Activated CD8-positive, alpha-beta T cell treated with anti-CD3 and anti-CD28 coated beads for 36 hours (primary cell): ENCODE data around the gene KDM2A. TPM values are rescaled to one million over a fixed set of nuclear protein-coding genes. Genes with fewer than 3 reads are reported as not detected.
A peak's percentile ranks its signal among the peaks of the same experiment; 100 is the strongest.

Experiments
- ATAC-seq: fragments of 200-7000 bp; cut with Tn5 transposase; one replicate; pipeline ENCODE4 v1.10.0; 2021; ENCODE audit warnings: mild to moderate bottlenecking, moderate library complexity
- CTCF ChIA-PET: fragments of 350-600 bp; sonication (Branson Sonifier 250); formaldehyde crosslinking; loops from one replicate; lab custom pipeline; 2021; ENCODE audit warnings: antibody characterized with exemption; lab: Charles Lee
- POLR2A ChIA-PET: fragments of 350-600 bp; sonication (Branson Sonifier 250); formaldehyde crosslinking; loops from one replicate; lab custom pipeline; 2021; ENCODE audit warnings: antibody characterized with exemption; lab: Charles Lee
- DNase-seq: peaks from one replicate; pipeline ENCODE4 v3.0.0-alpha.2; 2020
- H3K27ac Mint-ChIP-seq: one replicate; pipeline ENCODE4 v1.8.0; 2021; ENCODE audit warnings: mild to moderate bottlenecking, mixed read lengths
- H3K27me3 Mint-ChIP-seq: one replicate; pipeline ENCODE4 v1.8.0; 2021; ENCODE audit warnings: mixed read lengths
- H3K36me3 Mint-ChIP-seq: one replicate; pipeline ENCODE4 v1.8.0; 2021; ENCODE audit warnings: low read depth, mixed read lengths
- H3K4me1 Mint-ChIP-seq: one replicate; pipeline ENCODE4 v1.8.0; 2021; ENCODE audit warnings: low read depth, mixed read lengths
- H3K4me3 Mint-ChIP-seq: one replicate; pipeline ENCODE4 v1.8.0; 2021; ENCODE audit warnings: mild to moderate bottlenecking, moderate library complexity, mixed read lengths
- H3K9me3 Mint-ChIP-seq: one replicate; pipeline ENCODE4 v1.8.0; 2021; ENCODE audit warnings: mixed read lengths
- intact Hi-C: fragments of 100-400 bp; cut with micrococcal nuclease; formaldehyde crosslinking; loops from one replicate; pipeline ENCODE4 v1.10.0; 2022
- total RNA-seq, 2 experiments: library from RNA; stranded (reverse); gene quantifications; one replicate each; pipeline ENCODE4 v1.2.3, GENCODE V29; 2021
- TF ChIP-seq, protein P1 (sequence below): fragments of 200-600 bp; IDR thresholded peaks from one replicate; pipeline ENCODE4 v1.8.0; 2022; ENCODE audit warnings: antibody characterized with exemption, mild to moderate bottlenecking

Gene KDM2A
- total RNA-seq, 2 experiments from 2014 or later, result 79.6 to 88.1 TPM

DNA sequence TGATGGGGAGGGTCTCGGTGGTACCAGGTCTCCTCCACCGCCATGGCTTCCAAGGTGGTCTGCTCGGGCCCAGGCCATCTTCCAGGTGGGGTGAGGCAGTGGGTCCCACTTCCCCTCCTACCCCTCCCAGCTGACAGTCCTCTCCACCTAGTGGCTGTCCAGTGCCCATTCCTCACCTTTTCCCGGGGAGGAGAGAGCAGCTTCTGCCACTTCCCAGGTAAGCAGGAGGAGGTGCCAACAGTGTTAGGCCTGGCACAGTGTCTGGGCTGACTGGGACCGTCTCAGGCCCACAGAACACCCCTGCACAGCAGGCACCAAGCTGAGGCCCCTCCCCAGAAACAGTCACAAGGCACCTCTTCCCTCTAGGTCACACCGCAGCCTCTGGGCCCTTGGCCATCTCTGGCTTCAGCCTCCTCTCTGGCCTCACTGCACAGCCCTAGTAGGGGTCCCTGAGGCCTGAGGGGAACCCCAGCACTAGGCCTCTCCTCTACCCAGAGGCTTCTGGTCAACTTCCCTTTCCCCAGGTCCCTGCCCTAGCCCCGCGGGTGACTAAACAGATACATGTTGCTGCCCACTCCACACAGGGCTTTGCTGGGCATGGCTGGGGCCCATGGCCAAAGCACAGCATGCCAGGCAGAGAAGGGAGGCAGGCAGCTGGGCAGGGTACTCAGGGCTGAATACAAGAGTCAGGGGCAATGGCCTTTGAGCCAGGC lies 167.7 kb downstream of the KDM2A start:
- Mint-ChIP-seq H3K4me3 (peak overlapping the region; percentile 72), H3K4me1 (peaks cover 49% of the 10 kb centered on the region), H3K9me3 (no peaks in the 10 kb centered on the region), H3K27me3 (no peaks in the 10 kb centered on the region), H3K27ac (peak overlapping the region; percentile 99), H3K36me3 (peaks cover 51% of the 10 kb centered on the region)
- TF ChIP-seq, protein P1, sequence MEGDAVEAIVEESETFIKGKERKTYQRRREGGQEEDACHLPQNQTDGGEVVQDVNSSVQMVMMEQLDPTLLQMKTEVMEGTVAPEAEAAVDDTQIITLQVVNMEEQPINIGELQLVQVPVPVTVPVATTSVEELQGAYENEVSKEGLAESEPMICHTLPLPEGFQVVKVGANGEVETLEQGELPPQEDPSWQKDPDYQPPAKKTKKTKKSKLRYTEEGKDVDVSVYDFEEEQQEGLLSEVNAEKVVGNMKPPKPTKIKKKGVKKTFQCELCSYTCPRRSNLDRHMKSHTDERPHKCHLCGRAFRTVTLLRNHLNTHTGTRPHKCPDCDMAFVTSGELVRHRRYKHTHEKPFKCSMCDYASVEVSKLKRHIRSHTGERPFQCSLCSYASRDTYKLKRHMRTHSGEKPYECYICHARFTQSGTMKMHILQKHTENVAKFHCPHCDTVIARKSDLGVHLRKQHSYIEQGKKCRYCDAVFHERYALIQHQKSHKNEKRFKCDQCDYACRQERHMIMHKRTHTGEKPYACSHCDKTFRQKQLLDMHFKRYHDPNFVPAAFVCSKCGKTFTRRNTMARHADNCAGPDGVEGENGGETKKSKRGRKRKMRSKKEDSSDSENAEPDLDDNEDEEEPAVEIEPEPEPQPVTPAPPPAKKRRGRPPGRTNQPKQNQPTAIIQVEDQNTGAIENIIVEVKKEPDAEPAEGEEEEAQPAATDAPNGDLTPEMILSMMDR, result no peak
- POLR2A ChIA-PET, result interaction anchor here (0.9 to 9.2 kb wide), 8 partner anchors 10 to 127 kb away, joined by 3 to 308 read pairs (median 13); partner anchors contain the start of genes GRK2 and SSH3
- ATAC-seq (no peak), DNase-seq (no peak)
- intact Hi-C loops, result no loop called here
- CTCF ChIA-PET, result interaction anchor here (3.1 to 4.1 kb wide), 2 partner anchors 11 to 17 kb away, joined by 21 to 55 read pairs; no protein-coding TSS in a partner anchor

DNA sequence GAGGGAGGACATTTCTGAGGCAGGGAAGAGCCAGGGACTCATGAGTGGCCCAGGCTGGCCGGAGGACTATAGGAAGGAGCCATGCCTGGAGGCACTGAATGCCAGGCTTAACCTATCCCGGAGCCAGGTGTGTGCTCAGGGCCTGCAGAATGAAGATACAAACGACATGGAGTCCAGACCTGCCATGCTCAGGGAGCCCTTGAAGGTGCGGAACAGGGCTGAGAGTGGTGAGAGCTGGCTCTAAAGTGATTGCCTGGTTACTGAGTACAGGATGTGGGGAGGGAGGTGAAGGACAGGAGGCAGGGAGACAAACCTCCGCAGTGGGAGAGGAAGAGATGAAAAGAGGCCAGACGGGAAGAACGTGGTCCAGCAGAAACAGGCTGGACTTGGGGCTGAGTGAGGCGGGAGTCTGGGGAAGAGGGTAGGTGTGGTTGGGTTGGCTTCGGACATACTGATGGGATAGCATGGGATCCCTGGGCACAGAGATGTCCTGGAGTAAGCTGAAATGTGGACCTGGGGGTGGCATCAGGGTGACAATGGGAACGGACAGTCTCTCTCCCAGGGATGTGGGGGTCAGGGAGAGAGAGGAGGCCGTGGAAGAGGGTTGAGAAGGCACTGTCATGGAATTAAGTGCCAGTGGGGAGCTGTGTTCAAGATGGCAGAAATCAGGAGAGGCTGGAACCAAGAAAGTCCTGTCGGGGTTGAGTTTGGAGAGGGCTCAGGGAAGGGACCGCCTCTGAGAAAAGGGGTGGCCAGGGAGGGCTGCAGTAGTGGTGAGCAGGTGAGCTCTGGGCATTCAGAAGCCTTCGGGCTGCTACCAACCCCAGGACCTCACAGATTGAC lies 168.5 kb downstream of the KDM2A start:
- peak; percentile 64 for DNase-seq
- Mint-ChIP-seq H3K4me3 (peak overlapping the region; percentile 72), H3K4me1 (peaks cover 52% of the 10 kb centered on the region), H3K27me3 (no peaks in the 10 kb centered on the region), H3K9me3 (no peaks in the 10 kb centered on the region), H3K27ac (peak overlapping the region; percentile 99), H3K36me3 (peaks cover 55% of the 10 kb centered on the region)
- ATAC-seq, result peak; percentile 14
- intact Hi-C loops, result loop anchor here (2.0 kb wide), 1 partner anchor 17 kb away; no protein-coding TSS in a partner anchor
- CTCF ChIA-PET, result interaction anchor here (0.8 to 4.9 kb wide), 9 partner anchors 11 to 117 kb away, joined by 3 to 55 read pairs (median 4); partner anchors contain the start of gene TBC1D10C
- POLR2A ChIA-PET, result interaction anchor here (0.9 to 9.2 kb wide), 12 partner anchors 9 to 149 kb away, joined by 3 to 308 read pairs (median 7); partner anchors contain the start of genes GRK2, PTPRCAP, RAD9A and SSH3
- TF ChIP-seq, protein P1, result no peak

DNA sequence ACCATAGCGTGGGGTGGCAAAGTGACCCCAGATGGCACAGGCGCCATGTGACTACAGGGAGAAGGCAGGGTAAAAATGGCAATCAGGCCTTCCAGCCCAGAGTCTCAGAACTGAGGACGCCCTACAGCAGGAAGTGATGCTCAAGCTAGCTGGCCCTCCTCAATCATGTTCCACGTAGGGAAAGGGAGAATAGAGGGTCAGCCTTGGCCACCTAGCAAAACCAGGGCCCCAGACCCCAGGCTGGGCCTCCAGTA lies 169.1 kb downstream of the KDM2A start:
- intact Hi-C loops, result loop anchor here (2.0 kb wide), 1 partner anchor 17 kb away; no protein-coding TSS in a partner anchor
- ChIA-PET POLR2A (interaction anchor here (0.6 to 9.2 kb wide), 13 partner anchors 9 to 149 kb away, joined by 3 to 308 read pairs (median 7); partner anchors contain the start of genes GRK2, PTPRCAP, RAD9A and SSH3), CTCF (interaction anchor here (0.8 to 4.9 kb wide), 10 partner anchors 12 to 116 kb away, joined by 3 to 55 read pairs (median 4); partner anchors contain the start of gene TBC1D10C)
- TF ChIP-seq, protein P1, result no peak
- H3K36me3 Mint-ChIP-seq, result peaks cover 55% of the 10 kb centered on the region
- H3K9me3 Mint-ChIP-seq, result no peaks in the 10 kb centered on the region
- no peak for DNase-seq
- peak overlapping the region; percentile 99 for H3K27ac Mint-ChIP-seq
- peak overlapping the region; percentile 72 for H3K4me3 Mint-ChIP-seq
- H3K4me1 Mint-ChIP-seq, result peaks cover 56% of the 10 kb centered on the region
- ATAC-seq, result peak; percentile 12
- no peaks in the 10 kb centered on the region for H3K27me3 Mint-ChIP-seq

DNA sequence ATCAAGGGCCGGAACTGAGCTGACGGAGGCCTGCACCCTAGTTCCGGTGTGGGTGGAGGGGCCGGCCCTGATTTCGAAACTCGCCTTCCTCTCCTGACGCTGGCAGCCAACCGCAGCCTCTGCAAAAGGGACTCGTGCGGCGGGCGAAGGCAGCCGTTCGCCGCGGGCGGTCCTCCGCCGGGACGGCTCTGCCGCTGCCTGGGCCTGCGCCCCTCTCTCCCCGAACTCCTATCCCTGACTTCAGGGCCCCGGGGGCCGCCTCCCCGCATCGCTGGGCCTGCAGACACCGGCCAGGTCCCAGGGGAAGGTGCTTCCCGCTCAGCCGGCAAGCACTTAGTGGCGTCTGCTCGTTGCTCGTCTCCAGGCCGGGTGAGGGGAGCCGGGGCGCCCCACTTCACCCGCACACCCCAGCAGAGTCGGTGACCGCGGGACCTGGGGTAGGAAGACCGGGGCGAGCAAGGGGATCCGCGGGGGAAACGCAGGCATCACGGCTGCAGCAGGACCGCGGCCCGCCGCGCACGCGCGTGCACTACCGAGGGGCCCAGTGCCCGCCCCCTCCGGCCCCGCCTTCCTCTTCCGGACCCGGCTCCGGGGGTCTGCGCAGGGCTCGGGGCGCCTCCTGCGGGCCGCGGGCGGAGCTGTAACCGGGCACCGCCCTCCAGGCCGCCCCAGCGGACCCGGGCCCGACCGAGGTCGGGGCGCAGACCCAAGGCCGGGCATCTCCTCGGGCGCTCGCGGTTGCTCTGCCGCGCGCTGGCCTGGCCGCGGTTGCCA lies 169.6 kb downstream of the KDM2A start:
- intact Hi-C loops, result loop anchor here (2.0 kb wide), 1 partner anchor 18 kb away; no protein-coding TSS in a partner anchor
- TF ChIP-seq, protein P1, result peak; percentile 41
- peak overlapping the region; percentile 99 for H3K27ac Mint-ChIP-seq
- peak; percentile 77 for ATAC-seq
- no peaks in the 10 kb centered on the region for H3K27me3 Mint-ChIP-seq
- ChIA-PET POLR2A (interaction anchor here (0.6 to 9.2 kb wide), 16 partner anchors 8 to 148 kb away, joined by 3 to 308 read pairs (median 6); partner anchors contain the start of genes GRK2, PTPRCAP, RAD9A and SSH3), CTCF (interaction anchor here (0.8 to 4.9 kb wide), 11 partner anchors 12 to 115 kb away, joined by 3 to 55 read pairs (median 4); partner anchors contain the start of genes SSH3 and TBC1D10C)
- peak overlapping the region; percentile 72 for H3K4me3 Mint-ChIP-seq
- H3K36me3 Mint-ChIP-seq, result peaks cover 54% of the 10 kb centered on the region
- no peaks in the 10 kb centered on the region for H3K9me3 Mint-ChIP-seq
- peak; percentile 95 for DNase-seq
- H3K4me1 Mint-ChIP-seq, result peaks cover 58% of the 10 kb centered on the region
